Keratinocyte (primary cell): ENCODE results near the gene SRPK2.

Experiments used
- EZH2 ChIP-seq: IDR thresholded peaks from one replicate; pipeline ENCODE4 v1.6.1; 2012; ENCODE audit warnings: inconsistent platforms, mild to moderate bottlenecking, low read length, moderate library complexity
- TF ChIP-seq, protein P1 (sequence below), 3 experiments: IDR thresholded peaks in 1 of 3; conservative IDR thresholded peaks in 1 of 3; optimal IDR thresholded peaks in 1 of 3; 2 replicates in 2 of 3; 3 replicates in 1 of 3; pipeline versions ENCODE3 to v1.5.1; 2011; ENCODE audit warnings: low read length in 3 of 3, mild to moderate bottlenecking in 3 of 3, moderate library complexity in 2 of 3, control low read depth in 1 of 3, inconsistent platforms in 1 of 3; ENCODE audit not compliant: insufficient read depth in 2 of 3; ENCODE audit errors: extremely low read depth in 1 of 3

DNA sequence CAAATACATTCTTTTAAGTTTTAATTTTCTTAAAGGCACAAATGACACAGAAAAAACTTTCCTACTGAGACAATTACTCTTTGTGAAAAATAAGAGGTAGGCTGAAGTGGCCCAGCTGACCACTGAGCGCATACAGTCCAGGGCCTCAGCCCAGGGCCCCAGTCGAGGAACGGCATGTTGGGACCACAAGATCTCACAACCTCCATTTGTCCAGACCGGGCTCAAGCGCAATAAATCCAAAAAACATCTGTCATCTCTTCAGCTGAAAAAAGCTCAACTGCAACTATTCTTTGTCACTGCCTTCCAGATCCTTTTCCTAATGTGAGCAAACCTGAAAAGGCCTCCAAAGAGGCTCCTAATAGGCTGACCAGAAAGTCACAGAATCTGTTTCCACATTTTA, 165.8 kb downstream of the SRPK2 start:
- no peak for TF ChIP-seq EZH2
- TF ChIP-seq, protein P1, sequence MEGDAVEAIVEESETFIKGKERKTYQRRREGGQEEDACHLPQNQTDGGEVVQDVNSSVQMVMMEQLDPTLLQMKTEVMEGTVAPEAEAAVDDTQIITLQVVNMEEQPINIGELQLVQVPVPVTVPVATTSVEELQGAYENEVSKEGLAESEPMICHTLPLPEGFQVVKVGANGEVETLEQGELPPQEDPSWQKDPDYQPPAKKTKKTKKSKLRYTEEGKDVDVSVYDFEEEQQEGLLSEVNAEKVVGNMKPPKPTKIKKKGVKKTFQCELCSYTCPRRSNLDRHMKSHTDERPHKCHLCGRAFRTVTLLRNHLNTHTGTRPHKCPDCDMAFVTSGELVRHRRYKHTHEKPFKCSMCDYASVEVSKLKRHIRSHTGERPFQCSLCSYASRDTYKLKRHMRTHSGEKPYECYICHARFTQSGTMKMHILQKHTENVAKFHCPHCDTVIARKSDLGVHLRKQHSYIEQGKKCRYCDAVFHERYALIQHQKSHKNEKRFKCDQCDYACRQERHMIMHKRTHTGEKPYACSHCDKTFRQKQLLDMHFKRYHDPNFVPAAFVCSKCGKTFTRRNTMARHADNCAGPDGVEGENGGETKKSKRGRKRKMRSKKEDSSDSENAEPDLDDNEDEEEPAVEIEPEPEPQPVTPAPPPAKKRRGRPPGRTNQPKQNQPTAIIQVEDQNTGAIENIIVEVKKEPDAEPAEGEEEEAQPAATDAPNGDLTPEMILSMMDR (optimal IDR thresholded peaks at IDR 0.05 in 1 of 3, IDR thresholded peaks at IDR 0.05 in 1 of 3, conservative IDR thresholded peaks at IDR 0.05 in 1 of 3; ENCODE audit: extremely low read depth in 1 of 3, insufficient read depth in 2 of 3, low read length in 3 of 3): no peak
